CD14-positive monocyte (primary cell): Measurements from ENCODE around the gene GALNT17. TPM values are rescaled to one million over a fixed set of nuclear protein-coding genes. Genes with fewer than 3 reads are reported as not detected.

Experiments used
- DNase-seq, 3 donors: peaks; one replicate each; pipeline ENCODE4 v3.0.0-alpha.2; 2011 to 2022
- H2AFZ ChIP-seq: 2 replicates; pipeline ENCODE4 v1.6.0; 2012; ENCODE audit warnings: mild to moderate bottlenecking, low read depth, low read length, inconsistent platforms; ENCODE audit not compliant: insufficient read depth, poor library complexity, severe bottlenecking
- H3K27ac ChIP-seq, 2 donors: 1 replicate in 1 of 2; 2 replicates in 1 of 2; pipeline ENCODE4 v1.5.1; 2012 to 2013; ENCODE audit warnings: low read length in 2 of 2, control low read depth in 1 of 2, inconsistent platforms in 1 of 2, low read depth in 1 of 2, mild to moderate bottlenecking in 1 of 2
- H3K27me3 ChIP-seq, 2 donors: one replicate each; pipeline versions ENCODE4 v1.6.0 to v1.6.1; 2011 to 2013; ENCODE audit warnings: low read length in 2 of 2; ENCODE audit not compliant: control insufficient read depth in 2 of 2, insufficient read depth in 2 of 2
- H3K36me3 ChIP-seq, 2 donors: replicated peaks in 1 of 2; 1 replicate in 1 of 2; 2 replicates in 1 of 2; pipeline versions ENCODE4 v1.5.1 to v1.6.1; 2012 to 2013; ENCODE audit warnings: low read length in 2 of 2, control low read depth in 1 of 2, inconsistent platforms in 1 of 2, mild to moderate bottlenecking in 1 of 2; ENCODE audit not compliant: insufficient read depth in 2 of 2, control insufficient read depth in 1 of 2
- H3K4me1 ChIP-seq, 2 donors: 1 replicate in 1 of 2; 2 replicates in 1 of 2; pipeline versions ENCODE4 v1.5.1 to v1.6.1; 2012 to 2013; ENCODE audit warnings: low read length in 2 of 2, control low read depth in 1 of 2, inconsistent platforms in 1 of 2, mild to moderate bottlenecking in 1 of 2, moderate library complexity in 1 of 2; ENCODE audit not compliant: insufficient read depth in 2 of 2, control insufficient read depth in 1 of 2
- H3K4me2 ChIP-seq: replicated peaks from 2 replicates; pipeline ENCODE3; 2012; ENCODE audit warnings: low read length, moderate library complexity, mild to moderate bottlenecking; ENCODE audit not compliant: poor library complexity, severe bottlenecking; ENCODE audit errors: extremely low read depth
- H3K4me3 ChIP-seq, 3 experiments: fragments of 200-600 bp in 1 of 3; sonication (generic) in 1 of 3; replicated peaks in 1 of 3; 1 replicate in 2 of 3; 2 replicates in 1 of 3; pipeline ENCODE4 v1.5.1; 2011 to 2013; ENCODE audit warnings: low read length in 3 of 3, mild to moderate bottlenecking in 3 of 3, control low read depth in 2 of 3, low read depth in 2 of 3, inconsistent platforms in 1 of 3, moderate library complexity in 1 of 3
- H3K79me2 ChIP-seq: 2 replicates; pipeline ENCODE4 v1.6.0; 2012; ENCODE audit warnings: mild to moderate bottlenecking, control low read depth, inconsistent platforms, low read length, moderate library complexity; ENCODE audit not compliant: insufficient read depth
- H3K9ac ChIP-seq: 2 replicates; pipeline ENCODE4 v1.6.0; 2017; ENCODE audit warnings: low read length, mild to moderate bottlenecking; ENCODE audit not compliant: insufficient read depth, poor library complexity, severe bottlenecking
- H3K9me3 ChIP-seq, 2 donors: replicated peaks in 1 of 2; 1 replicate in 1 of 2; 2 replicates in 1 of 2; pipeline versions ENCODE4 v1.5.1 to v1.6.1; 2012 to 2013; ENCODE audit warnings: low read length in 2 of 2, control low read depth in 1 of 2; ENCODE audit not compliant: control insufficient read depth in 1 of 2, insufficient read depth in 1 of 2
- H4K20me1 ChIP-seq: 2 replicates; pipeline ENCODE4 v1.6.0; 2012; ENCODE audit warnings: mild to moderate bottlenecking, low read length, control low read depth, moderate library complexity; ENCODE audit not compliant: insufficient read depth
- H3K27ac Mint-ChIP-seq, 7 donors: one replicate each; pipeline ENCODE4 v1.8.0; 2020; ENCODE audit warnings: mild to moderate bottlenecking in 7 of 7, mixed read lengths in 7 of 7, moderate library complexity in 6 of 7, inconsistent platforms in 2 of 7
- H3K27me3 Mint-ChIP-seq, 3 donors: one replicate each; pipeline ENCODE4 v1.8.0; 2021 to 2022; ENCODE audit warnings: low read depth in 3 of 3, mild to moderate bottlenecking in 3 of 3, mixed read lengths in 3 of 3, moderate library complexity in 3 of 3, inconsistent platforms in 1 of 3
- H3K36me3 Mint-ChIP-seq, 2 donors: one replicate each; pipeline ENCODE4 v1.8.0; 2020; ENCODE audit warnings: mixed read lengths in 2 of 2, inconsistent platforms in 1 of 2, mild to moderate bottlenecking in 1 of 2
- H3K4me1 Mint-ChIP-seq: one replicate; pipeline ENCODE4 v1.8.0; 2020; ENCODE audit warnings: mild to moderate bottlenecking, mixed read lengths
- H3K4me3 Mint-ChIP-seq, 2 donors: one replicate each; pipeline ENCODE4 v1.8.0; 2020; ENCODE audit warnings: mild to moderate bottlenecking in 2 of 2, mixed read lengths in 2 of 2, moderate library complexity in 1 of 2
- H3K9me3 Mint-ChIP-seq, 7 donors: one replicate each; pipeline ENCODE4 v1.8.0; 2020 to 2022; ENCODE audit warnings: mixed read lengths in 7 of 7, mild to moderate bottlenecking in 6 of 7, moderate library complexity in 6 of 7, inconsistent platforms in 2 of 7
- WGBS: methylation state at CpG from one replicate; pipeline ENCODE4 v1.1.5; 2013; ENCODE audit warnings: missing lambda C conversion rate; ENCODE audit not compliant: insufficient coverage; 5-methylcytosine and 5-hydroxymethylcytosine counted together
- intact Hi-C, 2 donors: fragments of 100-400 bp; cut with micrococcal nuclease; formaldehyde crosslinking; loops; one replicate each; pipeline versions ENCODE4 v1.15.0 to v1.15.1; 2023
- polyA plus RNA-seq, 3 donors: library from polyadenylated mRNA; depleted of rRNA in 1 of 3; unstranded in 2 of 3; stranded (reverse) in 1 of 3; fragments of 300-500 nt in 2 of 3; fragments of >200 nt in 1 of 3; fragmentation: Illumina TruSeq in 2 of 3; gene quantifications; 1 replicate in 2 of 3; 2 replicates in 1 of 3; pipeline ENCODE4 v1.2.3, GENCODE V29; 2012 to 2021
- TF ChIP-seq, protein P1 (sequence below): fragments of 200-600 bp; IDR thresholded peaks from one replicate; pipeline ENCODE4 v1.8.0; 2022; ENCODE audit warnings: antibody characterized with exemption, mild to moderate bottlenecking

Gene GALNT17
- polyA plus RNA-seq, 3 donors = not detected

DNA sequence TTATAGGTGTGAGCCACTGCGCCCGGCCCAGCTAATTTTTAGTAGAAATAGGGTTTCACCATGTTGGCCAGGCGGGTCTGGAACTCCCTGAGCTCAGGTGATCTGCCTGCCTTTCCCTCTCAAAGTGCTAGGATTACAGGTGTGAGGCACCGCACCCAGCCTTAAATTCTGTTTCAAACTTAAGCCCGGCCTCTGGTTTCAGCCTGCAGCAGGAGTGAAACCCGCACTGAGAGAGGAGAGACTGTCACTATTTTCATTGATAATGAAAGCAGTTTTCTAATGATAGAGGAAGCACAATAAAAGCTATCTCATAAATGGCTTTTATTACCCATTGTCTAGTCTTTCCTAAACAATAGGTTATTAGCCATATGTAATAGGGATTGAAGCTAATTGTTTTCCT, 415.5 kb downstream of the GALNT17 start:
- H3K27ac Mint-ChIP-seq = no peak overlapping the region
- no peak overlapping the region for H3K9ac ChIP-seq
- no peak overlapping the region for H3K4me3 ChIP-seq
- DNase-seq = no peak
- H3K9me3 Mint-ChIP-seq = peaks cover 3 to 26% (median 17%) of the 10 kb centered on the region in 7 donors
- no peak overlapping the region for H3K4me3 Mint-ChIP-seq
- H3K27me3 ChIP-seq = no peaks in the 10 kb centered on the region
- no peaks in the 10 kb centered on the region for H3K36me3 Mint-ChIP-seq
- no peaks in the 10 kb centered on the region for H3K36me3 ChIP-seq
- no peaks in the 10 kb centered on the region for H3K4me1 Mint-ChIP-seq
- no peaks in the 10 kb centered on the region for H4K20me1 ChIP-seq
- peaks cover 0 to 1% (median 0%) of the 10 kb centered on the region in 3 donors for H3K27me3 Mint-ChIP-seq
- peaks cover under 1 to 15% of the 10 kb centered on the region in 2 donors for H3K9me3 ChIP-seq
- no CpG with 5 or more reads among the region's 6 CpGs for WGBS
- H3K4me1 ChIP-seq = no peaks in the 10 kb centered on the region
- no peak overlapping the region for H3K4me2 ChIP-seq
- H3K79me2 ChIP-seq = no peaks in the 10 kb centered on the region
- TF ChIP-seq, protein P1, sequence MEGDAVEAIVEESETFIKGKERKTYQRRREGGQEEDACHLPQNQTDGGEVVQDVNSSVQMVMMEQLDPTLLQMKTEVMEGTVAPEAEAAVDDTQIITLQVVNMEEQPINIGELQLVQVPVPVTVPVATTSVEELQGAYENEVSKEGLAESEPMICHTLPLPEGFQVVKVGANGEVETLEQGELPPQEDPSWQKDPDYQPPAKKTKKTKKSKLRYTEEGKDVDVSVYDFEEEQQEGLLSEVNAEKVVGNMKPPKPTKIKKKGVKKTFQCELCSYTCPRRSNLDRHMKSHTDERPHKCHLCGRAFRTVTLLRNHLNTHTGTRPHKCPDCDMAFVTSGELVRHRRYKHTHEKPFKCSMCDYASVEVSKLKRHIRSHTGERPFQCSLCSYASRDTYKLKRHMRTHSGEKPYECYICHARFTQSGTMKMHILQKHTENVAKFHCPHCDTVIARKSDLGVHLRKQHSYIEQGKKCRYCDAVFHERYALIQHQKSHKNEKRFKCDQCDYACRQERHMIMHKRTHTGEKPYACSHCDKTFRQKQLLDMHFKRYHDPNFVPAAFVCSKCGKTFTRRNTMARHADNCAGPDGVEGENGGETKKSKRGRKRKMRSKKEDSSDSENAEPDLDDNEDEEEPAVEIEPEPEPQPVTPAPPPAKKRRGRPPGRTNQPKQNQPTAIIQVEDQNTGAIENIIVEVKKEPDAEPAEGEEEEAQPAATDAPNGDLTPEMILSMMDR = no peak
- intact Hi-C loops = no loop called here
- no peak overlapping the region for H3K27ac ChIP-seq
- no peak overlapping the region for H2AFZ ChIP-seq

DNA sequence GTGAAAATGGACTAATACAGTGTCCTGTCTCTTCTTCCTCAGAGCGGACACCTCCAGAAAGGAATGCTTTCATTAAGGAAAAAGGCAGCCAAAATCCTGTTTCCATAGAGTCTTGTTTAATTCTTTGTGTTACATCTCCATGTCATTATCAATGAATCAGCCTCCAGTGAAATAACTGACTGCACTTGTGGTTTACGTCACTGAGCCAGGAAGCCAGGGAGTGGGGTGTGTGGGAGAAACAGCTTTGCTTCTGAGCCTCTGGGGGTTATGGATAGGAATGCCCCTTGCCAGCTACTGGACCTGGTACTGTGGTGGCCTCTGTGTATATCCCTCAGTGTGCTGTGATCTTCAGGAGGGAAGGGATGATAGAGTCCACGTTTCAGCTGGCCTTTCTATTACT, 416.8 kb downstream of the GALNT17 start:
- Histone ChIP-seq H3K4me1 (no peaks in the 10 kb centered on the region), H3K4me2 (no peak overlapping the region), H2AFZ (no peak overlapping the region), H3K36me3 (no peaks in the 10 kb centered on the region), H3K4me3 (no peak overlapping the region), H3K27me3 (no peaks in the 10 kb centered on the region), H3K27ac (no peak overlapping the region), H3K9me3 (peaks cover 9 to 22% of the 10 kb centered on the region in 2 donors), H3K9ac (no peak overlapping the region), H4K20me1 (no peaks in the 10 kb centered on the region), H3K79me2 (no peaks in the 10 kb centered on the region)
- no peak overlapping the region for H3K4me3 Mint-ChIP-seq
- WGBS = 78% methylated on average over 2 of the region's 3 CpGs
- TF ChIP-seq, protein P1 = no peak
- DNase-seq = no peak
- no peaks in the 10 kb centered on the region for H3K4me1 Mint-ChIP-seq
- peaks cover 3 to 32% (median 19%) of the 10 kb centered on the region in 7 donors for H3K9me3 Mint-ChIP-seq
- intact Hi-C loops = no loop called here
- no peak overlapping the region for H3K27ac Mint-ChIP-seq
- peaks cover 0 to 1% (median 0%) of the 10 kb centered on the region in 3 donors for H3K27me3 Mint-ChIP-seq
- no peaks in the 10 kb centered on the region for H3K36me3 Mint-ChIP-seq
